Skeletal muscle satellite cell (primary cell): ENCODE measurements around the gene RAPSN.

Source experiments
- H3K27me3 ChIP-seq: 2 replicates; pipeline ENCODE4 v1.7.0; 2013; ENCODE audit warnings: low read length; ENCODE audit not compliant: control insufficient read depth, insufficient read depth
- H3K36me3 ChIP-seq: 2 replicates; pipeline ENCODE4 v1.7.0; 2013; ENCODE audit warnings: mild to moderate bottlenecking, control low read depth, low read length; ENCODE audit not compliant: insufficient read depth
- H3K4me1 ChIP-seq: 2 replicates; pipeline ENCODE4 v1.7.0; 2013; ENCODE audit warnings: low read length; ENCODE audit not compliant: control insufficient read depth, insufficient read depth
- H3K4me2 ChIP-seq: 2 replicates; pipeline ENCODE4 v1.7.0; 2013; ENCODE audit warnings: mild to moderate bottlenecking, low read length
- H3K4me3 ChIP-seq: 2 replicates; pipeline ENCODE4 v1.7.0; 2013; ENCODE audit warnings: low read length
- H3K9ac ChIP-seq: 2 replicates; pipeline ENCODE4 v1.7.0; 2013; ENCODE audit warnings: mild to moderate bottlenecking, low read depth, low read length, moderate library complexity
- H3K9me3 ChIP-seq: replicated peaks from 2 replicates; pipeline ENCODE4 v1.7.0; 2013; ENCODE audit warnings: mild to moderate bottlenecking, control low read depth, low read length

Gene RAPSN

DNA sequence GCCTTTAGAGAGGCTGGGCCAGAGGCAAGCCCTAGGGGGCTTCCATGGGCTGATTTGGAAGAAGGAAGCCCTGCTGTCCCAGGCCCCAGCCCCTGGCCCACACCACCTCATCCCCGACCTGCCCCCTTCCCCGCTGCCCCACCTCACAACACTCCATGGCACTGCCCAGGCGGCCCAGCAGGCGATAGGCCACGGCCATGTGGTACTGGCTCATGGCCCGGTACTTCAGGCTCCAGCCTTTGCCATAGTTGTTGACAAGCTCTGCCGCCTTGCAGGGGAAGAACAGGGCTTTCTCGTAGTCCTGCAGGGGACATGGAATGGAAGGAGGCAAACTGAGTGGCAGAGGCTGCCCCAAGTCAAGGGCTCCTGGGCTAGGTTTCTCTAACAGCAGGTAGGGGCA, 6.4 kb downstream of the RAPSN start:
- no peaks in the 10 kb centered on the region for H3K9me3 ChIP-seq
- no peak overlapping the region for H3K4me3 ChIP-seq
- peaks cover 24% of the 10 kb centered on the region for H3K36me3 ChIP-seq
- H3K9ac ChIP-seq, result no peak overlapping the region
- H3K4me1 ChIP-seq, result peaks cover 7% of the 10 kb centered on the region
- no peaks in the 10 kb centered on the region for H3K27me3 ChIP-seq
- no peak overlapping the region for H3K4me2 ChIP-seq

- Histone ChIP-seq H3K9me3 (no peaks in the 10 kb centered on the region), H3K27me3 (no peaks in the 10 kb centered on the region), H3K36me3 (peaks cover 18% of the 10 kb centered on the region), H3K4me2 (no peak overlapping the region), H3K4me3 (no peak overlapping the region), H3K9ac (no peak overlapping the region), H3K4me1 (no peaks in the 10 kb centered on the region)
These were observed 7.5 kb downstream of the RAPSN start for GRCh38 chr11:47441421-47441820.

- Histone ChIP-seq H3K4me2 (no peak overlapping the region), H3K9ac (no peak overlapping the region), H3K9me3 (no peaks in the 10 kb centered on the region), H3K4me3 (no peak overlapping the region), H3K4me1 (no peaks in the 10 kb centered on the region), H3K27me3 (no peaks in the 10 kb centered on the region), H3K36me3 (peaks cover 15% of the 10 kb centered on the region)
These were observed 8.9 kb downstream of the RAPSN start for GRCh38 chr11:47440054-47440476.

DNA sequence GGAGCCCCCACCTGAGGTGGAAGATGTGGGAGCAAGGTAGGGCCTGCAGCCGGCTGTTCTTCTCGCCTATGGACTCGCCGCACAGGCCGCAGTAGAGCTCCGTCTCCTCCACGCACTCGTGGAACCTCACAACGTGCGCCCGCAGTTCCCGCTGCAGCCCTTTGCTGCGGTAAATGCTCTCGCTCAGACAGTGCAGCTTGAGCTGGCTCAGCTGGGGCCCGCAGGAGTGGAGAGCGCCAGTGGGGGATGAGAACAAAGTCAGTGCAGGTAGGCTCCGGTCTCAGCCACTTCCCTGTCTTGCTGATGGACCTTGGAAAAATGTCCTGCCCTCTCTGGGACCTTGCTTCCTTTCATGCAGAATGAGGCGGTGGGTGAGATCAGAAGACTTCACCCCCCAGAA, 10.2 kb downstream of the RAPSN start:
- Histone ChIP-seq H3K27me3 (no peaks in the 10 kb centered on the region), H3K4me2 (no peak overlapping the region), H3K4me1 (peaks cover 12% of the 10 kb centered on the region), H3K36me3 (peaks cover 15% of the 10 kb centered on the region), H3K9ac (no peak overlapping the region), H3K4me3 (no peak overlapping the region), H3K9me3 (no peaks in the 10 kb centered on the region)

GRCh38 chr11:47437746-47438418, 11.1 kb downstream of the RAPSN start:
- Histone ChIP-seq H3K9ac (no peak overlapping the region), H3K9me3 (no peaks in the 10 kb centered on the region), H3K36me3 (peaks cover 9% of the 10 kb centered on the region), H3K4me3 (no peak overlapping the region), H3K4me1 (peaks cover 16% of the 10 kb centered on the region), H3K4me2 (no peak overlapping the region), H3K27me3 (no peaks in the 10 kb centered on the region)

- Histone ChIP-seq H3K27me3 (no peaks in the 10 kb centered on the region), H3K4me1 (peaks cover 16% of the 10 kb centered on the region), H3K4me3 (no peak overlapping the region)
These were observed 11.7 kb downstream of the RAPSN start for GRCh38 chr11:47437218-47437745.

GRCh38 chr11:47436726-47437125, 12.2 kb downstream of the RAPSN start:
- Histone ChIP-seq H3K4me3 (no peak overlapping the region), H3K36me3 (peaks cover 5% of the 10 kb centered on the region), H3K4me2 (no peak overlapping the region), H3K4me1 (peaks cover 16% of the 10 kb centered on the region), H3K9me3 (no peaks in the 10 kb centered on the region), H3K9ac (no peak overlapping the region), H3K27me3 (no peaks in the 10 kb centered on the region)

More at GRCh38 chr11:47437218-47437745, 11.7 kb downstream of the RAPSN start:
- peaks cover 5% of the 10 kb centered on the region for H3K36me3 ChIP-seq
- H3K9me3 ChIP-seq, result no peaks in the 10 kb centered on the region
- H3K4me2 ChIP-seq, result no peak overlapping the region
- no peak overlapping the region for H3K9ac ChIP-seq

DNA sequence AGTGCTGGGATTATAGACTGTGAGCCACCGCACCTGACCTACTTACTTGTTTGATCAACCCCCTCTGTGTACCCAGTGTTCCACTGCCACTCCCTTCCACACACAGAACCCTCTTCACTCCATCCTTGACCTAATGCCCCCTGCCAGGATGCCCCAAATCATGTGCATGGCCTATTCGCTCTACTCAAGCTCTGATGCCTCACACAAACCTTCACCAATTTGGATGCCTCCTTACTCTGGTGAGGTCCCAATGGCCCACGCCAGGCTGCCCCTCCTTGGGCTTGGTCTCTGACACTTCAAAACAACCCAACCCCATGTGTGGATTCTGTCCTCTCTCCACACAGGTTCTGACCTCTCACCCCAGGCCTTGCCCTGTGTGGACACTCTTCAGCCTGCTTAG, 13.2 kb downstream of the RAPSN start:
- no peak overlapping the region for H3K9ac ChIP-seq
- H3K4me1 ChIP-seq, result peaks cover 16% of the 10 kb centered on the region
- no peak overlapping the region for H3K4me3 ChIP-seq

GRCh38 chr11:47434011-47434786, 14.7 kb downstream of the RAPSN start:
- no peak overlapping the region for H3K4me2 ChIP-seq
- H3K36me3 ChIP-seq, result no peaks in the 10 kb centered on the region
- no peak overlapping the region for H3K4me3 ChIP-seq
- H3K9me3 ChIP-seq, result no peaks in the 10 kb centered on the region
- H3K4me1 ChIP-seq, result peaks cover 16% of the 10 kb centered on the region
- no peaks in the 10 kb centered on the region for H3K27me3 ChIP-seq
- no peak overlapping the region for H3K9ac ChIP-seq

More for the DNA sequence above, 13.2 kb downstream of the RAPSN start:
- Histone ChIP-seq H3K4me2 (no peak overlapping the region), H3K9me3 (no peaks in the 10 kb centered on the region), H3K36me3 (no peaks in the 10 kb centered on the region), H3K27me3 (no peaks in the 10 kb centered on the region)

- no peaks in the 10 kb centered on the region for H3K9me3 ChIP-seq
- no peaks in the 10 kb centered on the region for H3K36me3 ChIP-seq
- H3K4me1 ChIP-seq, result peaks cover 16% of the 10 kb centered on the region
- no peak overlapping the region for H3K4me2 ChIP-seq
- no peak overlapping the region for H3K9ac ChIP-seq
- no peaks in the 10 kb centered on the region for H3K27me3 ChIP-seq
- H3K4me3 ChIP-seq, result no peak overlapping the region
These were observed 15.8 kb downstream of the RAPSN start for GRCh38 chr11:47433157-47433556.

DNA sequence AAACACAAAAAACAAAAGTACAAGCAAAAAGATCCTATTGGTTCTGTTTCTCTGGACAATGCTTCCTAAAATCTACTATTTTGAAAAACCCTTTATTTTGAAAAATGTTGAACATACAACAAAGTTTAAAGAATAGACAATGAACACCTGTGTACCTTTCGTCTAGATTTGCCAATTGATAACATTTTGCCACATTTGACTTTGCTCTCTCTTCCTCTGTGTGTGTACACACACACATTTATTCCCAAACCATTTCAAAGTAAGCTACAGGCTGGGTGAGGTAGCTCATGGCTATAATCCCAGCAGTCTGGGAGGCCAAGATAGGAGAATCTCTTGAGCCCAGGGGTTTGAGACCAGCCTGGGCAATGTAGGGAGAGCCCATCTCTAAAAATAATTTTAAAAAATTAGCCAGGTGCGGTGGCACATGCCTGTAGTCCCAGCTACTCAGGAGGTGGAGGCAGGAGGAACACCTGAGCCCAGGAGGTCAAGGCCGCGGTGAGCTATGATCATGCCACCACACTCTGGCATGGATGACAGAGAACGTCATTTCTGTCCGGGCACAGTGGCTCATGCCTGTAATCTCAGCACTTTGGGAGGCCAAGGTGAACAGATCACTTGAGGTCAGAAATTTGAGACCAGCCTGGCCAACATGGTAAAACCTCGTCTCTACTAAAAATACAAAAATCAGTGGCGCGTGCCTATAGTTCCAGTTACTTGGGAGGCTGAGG, 17.4 kb downstream of the RAPSN start:
- Histone ChIP-seq H3K9me3 (no peaks in the 10 kb centered on the region), H3K4me1 (peaks cover 16% of the 10 kb centered on the region), H3K9ac (no peak overlapping the region), H3K4me2 (no peak overlapping the region), H3K36me3 (no peaks in the 10 kb centered on the region), H3K4me3 (no peak overlapping the region), H3K27me3 (no peaks in the 10 kb centered on the region)
